HepG2 (cell line): ENCODE results near the gene WDR7. TPM values are rescaled to one million over a fixed set of nuclear protein-coding genes. Genes with fewer than 3 reads are reported as not detected.

ENCODE experiments used
- GABPB1 ChIP-seq: IDR thresholded peaks from 2 replicates; pipeline ENCODE4 v1.6.1; 2016; ENCODE audit warnings: mild to moderate bottlenecking, missing genetic modification reagents, moderate library complexity, missing compliant biosample characterization
- ZNF317 ChIP-seq: sonication (generic); formaldehyde crosslinking; IDR thresholded peaks from 2 replicates; pipeline ENCODE4 v1.5.0; 2020; ENCODE audit warnings: mild to moderate bottlenecking, missing genetic modification reagents
- ZNF547 ChIP-seq: sonication (generic); formaldehyde crosslinking; IDR thresholded peaks from 2 replicates; pipeline ENCODE4 v1.5.1; 2020; ENCODE audit warnings: mild to moderate bottlenecking, missing genetic modification reagents
- ZNF550 ChIP-seq: sonication (generic); formaldehyde crosslinking; IDR thresholded peaks from 2 replicates; pipeline ENCODE4 v1.4.0; 2020; ENCODE audit warnings: mild to moderate bottlenecking, missing genetic modification reagents, borderline replicate concordance
- ZNF563 ChIP-seq: sonication (generic); formaldehyde crosslinking; IDR thresholded peaks from 2 replicates; pipeline ENCODE4 v1.8.0; 2022; ENCODE audit warnings: mild to moderate bottlenecking, moderate library complexity, missing genetic modification reagents
- ZNF589 ChIP-seq: sonication (generic); formaldehyde crosslinking; conservative IDR thresholded peaks from 2 replicates; pipeline ENCODE4 v1.8.0; 2022; ENCODE audit warnings: mild to moderate bottlenecking, moderate library complexity, missing genetic modification reagents
- ZNF747 ChIP-seq: sonication (generic); formaldehyde crosslinking; IDR thresholded peaks from 2 replicates; pipeline ENCODE4 v1.8.1; 2023; ENCODE audit warnings: missing genetic modification reagents, mild to moderate bottlenecking, borderline replicate concordance
- polyA plus RNA-seq, 8 experiments: library from polyadenylated mRNA; depleted of rRNA in 3 of 8; stranded (reverse) in 7 of 8; unstranded in 1 of 8; fragments of >200 nt; fragmentation: Illumina TruSeq in 4 of 8; extraction: Trizol in 4 of 8; gene quantifications; 2 replicates each; pipeline versions ENCODE4 v1.2.1 to v1.2.3, GENCODE V29; 2011 to 2016; ENCODE audit warnings: low read depth in 4 of 8, missing spikeins in 1 of 8, mixed read lengths in 1 of 8; ENCODE audit not compliant: insufficient read depth in 1 of 8
- total RNA-seq, 5 experiments: library from RNA; depleted of rRNA; stranded (reverse); fragments of >200 nt; fragmentation: Illumina TruSeq; extraction: Trizol; gene quantifications; 2 replicates each; pipeline ENCODE4 v1.2.3, GENCODE V29; 2016; ENCODE audit warnings: low read depth in 1 of 5
- TF ChIP-seq, protein P1 (sequence below): sonication (generic); formaldehyde crosslinking; conservative IDR thresholded peaks from 2 replicates; pipeline ENCODE4 v1.8.0; 2022; ENCODE audit warnings: missing genetic modification reagents
- TF ChIP-seq, protein P2 (sequence below): fragments of 450-650 bp; IDR thresholded peaks from 2 replicates; pipeline ENCODE4 v1.6.1; 2016
- TF ChIP-seq, protein P3 (sequence below): sonication (generic); formaldehyde crosslinking; IDR thresholded peaks from 2 replicates; pipeline ENCODE4 v1.9.0; 2021; ENCODE audit warnings: missing genetic modification reagents, mild to moderate bottlenecking, borderline replicate concordance

Gene WDR7
- total and polyA plus RNA-seq, 2 of the 13 experiments (the other 11 are each of a cell fraction or from before 2014, with no cell fraction given) = 2.0 to 7.8 TPM

DNA sequence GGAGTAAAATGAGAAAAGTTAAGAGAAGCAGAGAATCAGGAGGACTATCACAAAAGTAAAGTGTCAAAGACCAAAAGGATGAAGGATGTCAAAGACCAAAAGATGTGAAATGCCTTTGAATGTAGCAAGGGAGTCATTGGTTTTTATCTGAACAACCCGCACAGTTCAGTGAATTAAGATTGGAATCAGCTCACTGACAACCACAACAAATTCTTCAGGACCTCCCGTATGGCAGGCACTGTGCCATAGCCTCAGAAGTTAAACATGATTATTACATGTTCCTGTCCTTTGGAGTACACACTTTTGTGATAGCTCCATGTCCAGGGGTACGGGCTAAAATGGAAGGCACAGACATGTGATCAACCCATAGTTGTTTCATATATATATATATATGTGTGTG is 7.8 kb upstream of the WDR7 start (continued):
- TF ChIP-seq, protein P1, sequence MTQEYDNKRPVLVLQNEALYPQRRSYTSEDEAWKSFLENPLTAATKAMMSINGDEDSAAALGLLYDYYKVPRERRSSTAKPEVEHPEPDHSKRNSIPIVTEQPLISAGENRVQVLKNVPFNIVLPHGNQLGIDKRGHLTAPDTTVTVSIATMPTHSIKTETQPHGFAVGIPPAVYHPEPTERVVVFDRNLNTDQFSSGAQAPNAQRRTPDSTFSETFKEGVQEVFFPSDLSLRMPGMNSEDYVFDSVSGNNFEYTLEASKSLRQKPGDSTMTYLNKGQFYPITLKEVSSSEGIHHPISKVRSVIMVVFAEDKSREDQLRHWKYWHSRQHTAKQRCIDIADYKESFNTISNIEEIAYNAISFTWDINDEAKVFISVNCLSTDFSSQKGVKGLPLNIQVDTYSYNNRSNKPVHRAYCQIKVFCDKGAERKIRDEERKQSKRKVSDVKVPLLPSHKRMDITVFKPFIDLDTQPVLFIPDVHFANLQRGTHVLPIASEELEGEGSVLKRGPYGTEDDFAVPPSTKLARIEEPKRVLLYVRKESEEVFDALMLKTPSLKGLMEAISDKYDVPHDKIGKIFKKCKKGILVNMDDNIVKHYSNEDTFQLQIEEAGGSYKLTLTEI (CRISPR knock-in tag) = no peak
- TF ChIP-seq GABPB1 (CRISPR knock-in tag) (no peak), ZNF547 (CRISPR knock-in tag) (no peak), ZNF563 (CRISPR knock-in tag) (no peak), ZNF747 (CRISPR knock-in tag) (no peak), ZNF589 (CRISPR knock-in tag) (no peak), ZNF550 (CRISPR knock-in tag) (no peak), ZNF317 (CRISPR knock-in tag) (no peak)
- TF ChIP-seq, protein P2, sequence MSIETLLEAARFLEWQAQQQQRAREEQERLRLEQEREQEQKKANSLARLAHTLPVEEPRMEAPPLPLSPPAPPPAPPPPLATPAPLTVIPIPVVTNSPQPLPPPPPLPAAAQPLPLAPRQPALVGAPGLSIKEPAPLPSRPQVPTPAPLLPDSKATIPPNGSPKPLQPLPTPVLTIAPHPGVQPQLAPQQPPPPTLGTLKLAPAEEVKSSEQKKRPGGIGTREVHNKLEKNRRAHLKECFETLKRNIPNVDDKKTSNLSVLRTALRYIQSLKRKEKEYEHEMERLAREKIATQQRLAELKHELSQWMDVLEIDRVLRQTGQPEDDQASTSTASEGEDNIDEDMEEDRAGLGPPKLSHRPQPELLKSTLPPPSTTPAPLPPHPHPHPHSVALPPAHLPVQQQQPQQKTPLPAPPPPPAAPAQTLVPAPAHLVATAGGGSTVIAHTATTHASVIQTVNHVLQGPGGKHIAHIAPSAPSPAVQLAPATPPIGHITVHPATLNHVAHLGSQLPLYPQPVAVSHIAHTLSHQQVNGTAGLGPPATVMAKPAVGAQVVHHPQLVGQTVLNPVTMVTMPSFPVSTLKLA = no peak
- TF ChIP-seq, protein P3, sequence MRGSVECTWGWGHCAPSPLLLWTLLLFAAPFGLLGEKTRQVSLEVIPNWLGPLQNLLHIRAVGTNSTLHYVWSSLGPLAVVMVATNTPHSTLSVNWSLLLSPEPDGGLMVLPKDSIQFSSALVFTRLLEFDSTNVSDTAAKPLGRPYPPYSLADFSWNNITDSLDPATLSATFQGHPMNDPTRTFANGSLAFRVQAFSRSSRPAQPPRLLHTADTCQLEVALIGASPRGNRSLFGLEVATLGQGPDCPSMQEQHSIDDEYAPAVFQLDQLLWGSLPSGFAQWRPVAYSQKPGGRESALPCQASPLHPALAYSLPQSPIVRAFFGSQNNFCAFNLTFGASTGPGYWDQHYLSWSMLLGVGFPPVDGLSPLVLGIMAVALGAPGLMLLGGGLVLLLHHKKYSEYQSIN (CRISPR knock-in tag) = no peak
